Adrenal gland (tissue), 12 donors: ENCODE data around the gene CADM1. TPM values are rescaled to one million over a fixed set of nuclear protein-coding genes. Genes with fewer than 3 reads are reported as not detected.

Experiments used
- DNase-seq, 7 donors: peaks; one replicate each; pipeline ENCODE4 v3.0.0-alpha.2; 2019 to 2020
- H3K27ac ChIP-seq, 5 donors: fragments of 200-600 bp; sonication (generic) in 4 of 5; 1 replicate in 3 of 5; 2 replicates in 2 of 5; pipeline versions ENCODE4 v1.5.1 to v1.8.0; 2016 to 2020; ENCODE audit warnings: mild to moderate bottlenecking in 1 of 5
- H3K27me3 ChIP-seq: fragments of 200-600 bp; 2 replicates; pipeline ENCODE4 v1.8.0; 2021
- H3K36me3 ChIP-seq, 2 donors: fragments of 200-600 bp; replicated peaks in 1 of 2; 1 replicate in 1 of 2; 2 replicates in 1 of 2; pipeline versions ENCODE4 v1.5.1 to v1.8.0; 2018 to 2022
- H3K4me1 ChIP-seq, 2 donors: fragments of 200-600 bp; replicated peaks in 1 of 2; 1 replicate in 1 of 2; 2 replicates in 1 of 2; pipeline versions ENCODE4 v1.5.1 to v1.8.0; 2018 to 2021
- H3K4me3 ChIP-seq, 4 donors: fragments of 200-600 bp; sonication (generic) in 3 of 4; one replicate each; pipeline ENCODE4 v1.5.1; 2016 to 2018
- H3K9me3 ChIP-seq, 3 donors: fragments of 200-600 bp; sonication (generic) in 1 of 3; replicated peaks in 1 of 3; 1 replicate in 2 of 3; 2 replicates in 1 of 3; pipeline versions ENCODE4 v1.5.1 to v1.8.0; 2016 to 2021
- POLR2A ChIP-seq, 2 donors: fragments of 450-650 bp; IDR thresholded peaks; one replicate each; pipeline ENCODE4 v1.6.1; 2017; ENCODE audit warnings: antibody characterized with exemption in 2 of 2, mild to moderate bottlenecking in 2 of 2, moderate library complexity in 1 of 2
- WGBS, 4 donors: extraction: QIAGEN DNeasy Blood & Tissue Kit in 2 of 4; methylation state at CpG; one replicate each; pipeline versions ENCODE4 v1.1.5 to v1.1.7; 2013 to 2017; 5-methylcytosine and 5-hydroxymethylcytosine counted together
- intact Hi-C, 2 donors: fragments of 100-400 bp; cut with DNase I; formaldehyde crosslinking; loops; one replicate each; pipeline versions ENCODE4 v1.14.1 to v1.15.0; 2022 to 2023
- polyA plus RNA-seq, 3 donors: library from polyadenylated mRNA; stranded (reverse); fragments of 200-250 nt in 2 of 3; fragments of 350-450 nt in 1 of 3; fragmentation: Illumina TruSeq in 1 of 3; extraction: RNeasy Lipid Tissue Mini Kit (QIAGEN cat#74804) in 1 of 3; gene quantifications; one replicate each; pipeline ENCODE4 v1.2.3, GENCODE V29; 2013 to 2014
- total RNA-seq, 9 donors: library from RNA; depleted of rRNA in 4 of 9; stranded (reverse); fragments of >200 nt in 4 of 9; fragments of 120-200 nt in 1 of 9; fragmentation: NEBNext Ultra II Directional in 1 of 9; extraction: Animal tissue kit (Norgen Biotek cat#: 25700) in 1 of 9; gene quantifications; one replicate each; pipeline versions ENCODE4 v1.1.0 to v1.2.4, GENCODE V29; 2013 to 2023
- TF ChIP-seq, protein P1 (sequence below), 6 experiments: fragments of 450-650 bp in 4 of 6; fragments of 200-600 bp in 2 of 6; sonication (generic) in 1 of 6; IDR thresholded peaks; 1 replicate in 5 of 6; 2 replicates in 1 of 6; pipeline versions ENCODE4 v1.5.1 to v1.8.0; 2016 to 2021; ENCODE audit warnings: antibody characterized with exemption in 6 of 6, mild to moderate bottlenecking in 2 of 6, moderate library complexity in 1 of 6
- donor health status: healthy with polysubstance abuse.
- donor health status: Bipolar disorder and iron deficiency.
- donor health status: DM: yes; HTN: yes; CAD: no.
- donor health status: DM: no; HTN: no; CAD: no.
- donor health status: DM: no; HTN: no; CAD: no.
- donor health status: DM: yes; HTN: yes; CAD: no.

CADM1 gene
- total and polyA plus RNA-seq, 12 donors: 21.6 to 256 (median 39.8) TPM

GRCh38 chr11:115141231-115142114, 362.7 kb downstream of the CADM1 start:
- TF ChIP-seq POLR2A (IDR thresholded peaks at IDR 0.05): no peak
- TF ChIP-seq, protein P1, sequence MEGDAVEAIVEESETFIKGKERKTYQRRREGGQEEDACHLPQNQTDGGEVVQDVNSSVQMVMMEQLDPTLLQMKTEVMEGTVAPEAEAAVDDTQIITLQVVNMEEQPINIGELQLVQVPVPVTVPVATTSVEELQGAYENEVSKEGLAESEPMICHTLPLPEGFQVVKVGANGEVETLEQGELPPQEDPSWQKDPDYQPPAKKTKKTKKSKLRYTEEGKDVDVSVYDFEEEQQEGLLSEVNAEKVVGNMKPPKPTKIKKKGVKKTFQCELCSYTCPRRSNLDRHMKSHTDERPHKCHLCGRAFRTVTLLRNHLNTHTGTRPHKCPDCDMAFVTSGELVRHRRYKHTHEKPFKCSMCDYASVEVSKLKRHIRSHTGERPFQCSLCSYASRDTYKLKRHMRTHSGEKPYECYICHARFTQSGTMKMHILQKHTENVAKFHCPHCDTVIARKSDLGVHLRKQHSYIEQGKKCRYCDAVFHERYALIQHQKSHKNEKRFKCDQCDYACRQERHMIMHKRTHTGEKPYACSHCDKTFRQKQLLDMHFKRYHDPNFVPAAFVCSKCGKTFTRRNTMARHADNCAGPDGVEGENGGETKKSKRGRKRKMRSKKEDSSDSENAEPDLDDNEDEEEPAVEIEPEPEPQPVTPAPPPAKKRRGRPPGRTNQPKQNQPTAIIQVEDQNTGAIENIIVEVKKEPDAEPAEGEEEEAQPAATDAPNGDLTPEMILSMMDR (IDR thresholded peaks at IDR 0.05): no peak
- no peaks in the 10 kb centered on the region for H3K9me3 ChIP-seq
- 82 to 88% (median 86%) methylated on average over 13 of the region's 13 CpGs for WGBS, 4 donors
- H3K27ac ChIP-seq: no peak overlapping the region
- intact Hi-C loops: no loop called here
- DNase-seq: peak in 1 of 7 donors; percentile 69
- no peak overlapping the region for H3K4me3 ChIP-seq
- no peaks in the 10 kb centered on the region for H3K4me1 ChIP-seq
- no peaks in the 10 kb centered on the region for H3K36me3 ChIP-seq
- no peaks in the 10 kb centered on the region for H3K27me3 ChIP-seq

GRCh38 chr11:115135936-115136335, 368.3 kb downstream of the CADM1 start:
- Histone ChIP-seq H3K36me3 (no peaks in the 10 kb centered on the region), H3K27ac (no peak overlapping the region), H3K9me3 (no peaks in the 10 kb centered on the region), H3K27me3 (no peaks in the 10 kb centered on the region), H3K4me3 (no peak overlapping the region), H3K4me1 (no peaks in the 10 kb centered on the region)
- WGBS, 4 donors: 73 to 83% (median 80%) methylated on average over 3 of the region's 3 CpGs
- DNase-seq: no peak
- intact Hi-C loops: no loop called here
- TF ChIP-seq, protein P1 (IDR thresholded peaks at IDR 0.05): no peak
- TF ChIP-seq POLR2A (IDR thresholded peaks at IDR 0.05): no peak

DNA sequence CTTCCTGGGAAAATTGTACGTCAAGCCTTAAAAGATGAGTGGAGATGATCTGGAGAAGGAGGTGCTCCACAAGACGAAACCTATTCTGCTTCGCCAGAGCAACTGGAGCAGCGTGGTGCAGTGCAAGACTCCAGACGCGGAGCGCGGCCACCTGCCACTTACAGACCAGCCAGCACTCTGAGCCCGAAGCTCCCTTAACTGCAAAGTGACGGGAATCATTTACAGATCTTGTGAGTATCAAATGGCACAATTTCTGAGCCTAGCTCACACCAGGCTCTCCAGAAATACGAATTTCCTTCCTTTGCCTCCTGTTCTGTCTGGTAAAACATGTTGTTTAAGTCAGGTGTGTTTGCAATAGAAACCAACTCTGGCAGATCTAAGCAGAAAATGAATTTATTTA, 369.3 kb downstream of the CADM1 start:
- no peaks in the 10 kb centered on the region for H3K27me3 ChIP-seq
- H3K27ac ChIP-seq: no peak overlapping the region
- no peaks in the 10 kb centered on the region for H3K9me3 ChIP-seq
- no peak overlapping the region for H3K4me3 ChIP-seq
- 84 to 89% (median 88%) methylated on average over 11 of the region's 11 CpGs for WGBS, 4 donors
- DNase-seq: peak in 1 of 7 donors; percentile 54
- intact Hi-C loops: loop anchor here in 1 of 2 donors (5.0 kb wide), 1 partner anchor 178 kb away; no protein-coding TSS in a partner anchor
- H3K4me1 ChIP-seq: no peaks in the 10 kb centered on the region
- no peak for TF ChIP-seq POLR2A (IDR thresholded peaks at IDR 0.05)
- TF ChIP-seq, protein P1 (IDR thresholded peaks at IDR 0.05): no peak
- no peaks in the 10 kb centered on the region for H3K36me3 ChIP-seq

DNA sequence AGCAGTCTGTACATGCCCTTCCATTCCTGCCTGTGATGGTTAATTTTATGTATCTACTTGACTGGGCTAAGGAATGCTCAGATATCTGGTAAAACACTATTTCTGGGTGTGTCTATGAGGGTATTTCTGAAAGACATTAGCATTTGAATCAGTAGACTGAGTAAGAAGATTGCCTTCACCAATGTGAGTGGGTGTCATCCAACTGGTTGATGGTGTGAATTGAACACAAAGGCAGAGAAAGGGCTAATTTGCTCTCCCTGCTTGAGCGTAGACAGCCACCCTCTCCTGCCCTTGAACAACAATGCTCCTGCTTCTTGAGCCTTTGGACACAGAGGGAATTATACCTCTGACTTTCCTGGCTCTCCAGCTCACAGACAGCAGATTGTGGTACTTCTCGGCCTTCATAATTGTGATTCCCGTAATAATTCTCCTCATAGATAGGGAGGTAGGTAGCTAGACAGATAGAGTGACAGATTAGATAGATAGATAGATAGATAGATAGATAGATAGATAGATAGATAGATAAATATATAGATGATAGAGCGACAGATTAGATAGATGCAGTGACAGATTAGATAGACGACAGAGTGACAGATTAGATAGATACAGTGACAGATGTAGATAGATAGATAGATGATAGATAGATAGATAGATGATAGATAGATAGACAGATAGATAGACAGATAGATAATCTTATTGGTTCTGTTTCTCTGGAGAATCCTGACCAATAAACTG, 370.6 kb downstream of the CADM1 start:
- Histone ChIP-seq H3K9me3 (no peaks in the 10 kb centered on the region), H3K4me3 (no peak overlapping the region), H3K27me3 (peaks cover 2% of the 10 kb centered on the region), H3K36me3 (no peaks in the 10 kb centered on the region), H3K27ac (no peak overlapping the region), H3K4me1 (no peaks in the 10 kb centered on the region)
- WGBS, 4 donors: 83 to 86% (median 83%) methylated on average over 5 of the region's 5 CpGs
- DNase-seq: no peak
- intact Hi-C loops: loop anchor here in 1 of 2 donors (5.0 kb wide), 1 partner anchor 176 kb away; no protein-coding TSS in a partner anchor
- TF ChIP-seq, protein P1 (IDR thresholded peaks at IDR 0.05): no peak
- TF ChIP-seq POLR2A (IDR thresholded peaks at IDR 0.05): no peak
